Right lobe of liver (tissue), 6 donors: ENCODE measurements around the gene SUGCT. TPM values are rescaled to one million over a fixed set of nuclear protein-coding genes. Genes with fewer than 3 reads are reported as not detected.

Source experiments
- ATAC-seq, 4 donors: fragments of 200-7000 bp; cut with Tn5 transposase; one replicate each; pipeline ENCODE4 v1.9.1; 2020; ENCODE audit warnings: mild to moderate bottlenecking in 4 of 4, moderate library complexity in 4 of 4
- DNase-seq, 3 donors: peaks; one replicate each; pipeline ENCODE4 v3.0.0-alpha.2; 2020
- H3K27ac ChIP-seq, 3 donors: fragments of 200-600 bp; one replicate each; pipeline ENCODE4 v1.8.0; 2022
- H3K27me3 ChIP-seq, 2 donors: fragments of 200-600 bp; one replicate each; pipeline ENCODE4 v1.8.0; 2022
- H3K36me3 ChIP-seq, 4 donors: fragments of 200-600 bp; sonication (generic) in 1 of 4; one replicate each; pipeline versions ENCODE4 v1.5.1 to v1.8.0; 2017 to 2022; ENCODE audit warnings: control low read depth in 1 of 4
- H3K4me1 ChIP-seq, 4 donors: fragments of 200-600 bp; sonication (generic) in 1 of 4; one replicate each; pipeline versions ENCODE4 v1.5.1 to v1.8.0; 2017 to 2022; ENCODE audit warnings: control low read depth in 1 of 4
- H3K4me3 ChIP-seq, 3 donors: fragments of 200-600 bp; one replicate each; pipeline ENCODE4 v1.8.0; 2022
- H3K9me3 ChIP-seq, 4 donors: fragments of 200-600 bp; sonication (generic) in 1 of 4; one replicate each; pipeline versions ENCODE4 v1.5.1 to v1.8.0; 2017 to 2022; ENCODE audit warnings: control low read depth in 1 of 4
- CTCF ChIP-seq, 4 donors: fragments of 200-600 bp in 3 of 4; fragments of 450-650 bp in 1 of 4; IDR thresholded peaks; one replicate each; pipeline versions ENCODE4 v1.5.1 to v1.8.0; 2016 to 2022; ENCODE audit warnings: antibody characterized with exemption in 4 of 4, mild to moderate bottlenecking in 2 of 4
- POLR2A ChIP-seq: fragments of 450-650 bp; IDR thresholded peaks from one replicate; pipeline ENCODE4 v1.6.1; 2017; ENCODE audit warnings: antibody characterized with exemption, mild to moderate bottlenecking
- WGBS: methylation state at CpG from one replicate; pipeline ENCODE4 v1.1.6; 2018; ENCODE audit warnings: low coverage, low lambda C conversion rate; ENCODE audit not compliant: insufficient coverage; ENCODE audit errors: missing lambda C conversion rate; 5-methylcytosine and 5-hydroxymethylcytosine counted together
- intact Hi-C, 2 donors: fragments of 100-400 bp; cut with DNase I; formaldehyde crosslinking; loops; one replicate each; pipeline versions ENCODE4 v1.11.2 to v1.14.1; 2022
- total RNA-seq, 6 experiments: library from RNA; depleted of rRNA in 2 of 6; stranded (reverse); fragments of >200 nt in 2 of 6; fragmentation: NEBNext Ultra II Directional in 3 of 6; extraction: Animal tissue kit (Norgen Biotek cat#: 25700) in 3 of 6; gene quantifications; one replicate each; pipeline versions ENCODE4 v1.1.0 to v1.2.4, GENCODE V29; 2016 to 2023
- donor health status: DM: no; HTN: yes; CAD: no.
- donor health status: DM: no; HTN: no; CAD: no.
- donor health status: DM: no; HTN: no; CAD: no.
- donor health status: DM: no; HTN: yes; CAD: no.
- donor health status: DM: no; HTN: yes; CAD: no.

The SUGCT gene
- total RNA-seq, 6 experiments from 2014 or later: 10.1 to 21.0 (median 14.2) TPM

GRCh38 chr7:40583667-40584444 lies 449.1 kb downstream of the SUGCT start:
- ATAC-seq (no peak), DNase-seq (no peak)
- TF ChIP-seq CTCF (IDR thresholded peaks at IDR 0.05): no peak
- no peak for TF ChIP-seq POLR2A
- no peak overlapping the region for H3K4me3 ChIP-seq
- H3K36me3 ChIP-seq: no peaks in the 10 kb centered on the region
- WGBS: 75% methylated on average over 5 of the region's 5 CpGs
- no peaks in the 10 kb centered on the region for H3K9me3 ChIP-seq
- no peak overlapping the region for H3K27ac ChIP-seq
- intact Hi-C loops: no loop called here
- peaks cover 0 to 2% (median 0%) of the 10 kb centered on the region in 4 donors for H3K4me1 ChIP-seq
- H3K27me3 ChIP-seq: no peaks in the 10 kb centered on the region

GRCh38 chr7:40584667-40585433 lies 450.0 kb downstream of the SUGCT start:
- 81% methylated on average over 4 of the region's 4 CpGs for WGBS

GRCh38 chr7:40586197-40586596 lies 451.4 kb downstream of the SUGCT start:
- peaks cover 0 to 1% (median 0%) of the 10 kb centered on the region in 4 donors for H3K4me1 ChIP-seq
- H3K36me3 ChIP-seq: no peaks in the 10 kb centered on the region
- no peak overlapping the region for H3K4me3 ChIP-seq
- no peak for DNase-seq
- ATAC-seq: no peak
- WGBS: 93% methylated on average over 1 of the region's 1 CpG
- intact Hi-C loops: no loop called here
- TF ChIP-seq POLR2A (no peak), CTCF (IDR thresholded peaks at IDR 0.05) (no peak)
- no peaks in the 10 kb centered on the region for H3K27me3 ChIP-seq
- H3K9me3 ChIP-seq: no peaks in the 10 kb centered on the region
- no peak overlapping the region for H3K27ac ChIP-seq

More at GRCh38 chr7:40584667-40585433, 450.0 kb downstream of the SUGCT start:
- H3K4me1 ChIP-seq: peaks cover 0 to 2% (median 0%) of the 10 kb centered on the region in 4 donors
- H3K36me3 ChIP-seq: no peaks in the 10 kb centered on the region
- ATAC-seq: no peak
- intact Hi-C loops: no loop called here
- no peaks in the 10 kb centered on the region for H3K9me3 ChIP-seq
- no peak overlapping the region for H3K4me3 ChIP-seq
- H3K27ac ChIP-seq: no peak overlapping the region
- TF ChIP-seq CTCF (IDR thresholded peaks at IDR 0.05) (no peak), POLR2A (no peak)
- no peak for DNase-seq
- no peaks in the 10 kb centered on the region for H3K27me3 ChIP-seq

GRCh38 chr7:40587419-40587818 lies 452.6 kb downstream of the SUGCT start:
- no peak overlapping the region for H3K27ac ChIP-seq
- H3K4me3 ChIP-seq: no peak overlapping the region
- DNase-seq (no peak), ATAC-seq (no peak)
- H3K9me3 ChIP-seq: no peaks in the 10 kb centered on the region
- no peaks in the 10 kb centered on the region for H3K27me3 ChIP-seq
- intact Hi-C loops: no loop called here
- no peak for TF ChIP-seq CTCF (IDR thresholded peaks at IDR 0.05)
- H3K36me3 ChIP-seq: no peaks in the 10 kb centered on the region
- H3K4me1 ChIP-seq: no peaks in the 10 kb centered on the region
